Fibroblast of upper back skin (primary cell): ENCODE measurements around the gene NBEA.
"Not testable (repeated sequence)": the region's sequence is repeated elsewhere in the genome, so short reads cannot be mapped to it uniquely, and the experiment has no call there.

Source experiments
- DNase-seq: peaks from one replicate; pipeline ENCODE4 v3.0.0-alpha.2; 2013

The NBEA gene

DNA sequence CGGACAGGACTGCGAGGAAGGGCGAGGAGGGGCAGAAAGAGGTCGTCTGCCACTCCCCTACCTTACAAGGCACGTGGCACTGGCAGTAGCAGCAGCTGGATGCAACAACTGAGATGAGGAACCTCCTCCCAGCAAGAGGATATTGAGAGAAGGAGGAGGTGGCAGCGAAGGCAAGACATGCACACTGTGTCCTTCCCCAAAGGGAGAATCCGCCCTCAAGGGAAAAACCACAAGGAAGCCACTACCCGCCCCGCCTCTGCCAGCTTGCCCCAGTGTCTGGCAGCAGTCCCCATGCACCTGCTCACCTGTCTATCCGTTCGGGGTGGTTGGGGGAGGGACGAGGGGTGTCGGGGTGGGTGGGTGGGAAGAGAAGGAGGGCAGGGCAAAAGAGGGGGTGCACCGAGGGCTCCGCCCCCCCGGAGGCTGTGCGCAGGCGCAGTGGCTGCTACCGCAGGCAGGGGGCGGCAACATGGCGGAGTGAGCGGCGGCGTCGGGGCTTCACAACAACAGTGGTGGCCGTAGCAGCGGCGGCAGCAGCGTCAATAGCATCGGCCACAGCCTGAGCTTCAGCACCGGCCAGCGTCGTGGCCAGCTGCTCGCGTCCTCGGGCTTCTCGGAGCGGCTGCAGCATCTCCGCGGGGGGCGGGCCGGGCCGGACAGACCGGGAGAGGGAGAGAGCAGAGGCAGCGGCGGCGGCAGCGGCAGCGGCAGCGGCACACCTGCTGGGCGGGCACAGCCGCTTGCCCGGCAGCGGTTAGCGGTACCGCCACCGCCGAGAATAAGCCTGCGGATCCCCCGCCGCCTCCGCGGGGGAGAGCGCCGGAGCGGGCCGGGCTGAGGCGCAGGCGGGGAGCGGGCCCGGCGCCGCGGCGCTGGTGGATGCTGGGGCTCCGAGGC lies at the start of gene NBEA:
Gene NBEA, plus strand, starts transcription at position 436 of the 897 bp plus-strand sequence. CDS start 551 bp downstream, outside the sequence.
- peak; percentile 57 for DNase-seq

GRCh38 chr13:34894756-34895155 lies 47.3 kb upstream of the NBEA start:
- no peak for DNase-seq

- DNase-seq, result no peak
Observed at GRCh38 chr13:34897220-34897619, 44.9 kb upstream of the NBEA start.

DNA sequence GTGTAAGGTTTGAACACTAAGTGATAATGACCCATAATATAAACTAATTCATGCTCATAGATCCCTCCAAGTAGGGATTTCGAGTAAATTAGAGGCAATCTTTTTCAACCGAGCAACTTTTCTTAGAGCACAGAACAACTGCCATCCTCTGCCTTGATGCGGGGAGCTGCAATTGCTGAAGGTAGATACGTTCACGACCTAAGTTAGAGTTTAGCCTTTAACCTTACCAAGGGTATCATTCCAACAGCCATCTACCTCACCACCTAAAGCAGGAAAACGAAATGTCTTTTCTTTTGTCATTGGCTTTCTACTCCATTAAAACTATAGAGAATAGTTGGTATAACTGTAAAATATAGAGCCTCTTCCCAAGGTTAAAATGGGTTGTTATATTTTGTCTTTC lies 42.2 kb upstream of the NBEA start:
- no peak for DNase-seq

DNA sequence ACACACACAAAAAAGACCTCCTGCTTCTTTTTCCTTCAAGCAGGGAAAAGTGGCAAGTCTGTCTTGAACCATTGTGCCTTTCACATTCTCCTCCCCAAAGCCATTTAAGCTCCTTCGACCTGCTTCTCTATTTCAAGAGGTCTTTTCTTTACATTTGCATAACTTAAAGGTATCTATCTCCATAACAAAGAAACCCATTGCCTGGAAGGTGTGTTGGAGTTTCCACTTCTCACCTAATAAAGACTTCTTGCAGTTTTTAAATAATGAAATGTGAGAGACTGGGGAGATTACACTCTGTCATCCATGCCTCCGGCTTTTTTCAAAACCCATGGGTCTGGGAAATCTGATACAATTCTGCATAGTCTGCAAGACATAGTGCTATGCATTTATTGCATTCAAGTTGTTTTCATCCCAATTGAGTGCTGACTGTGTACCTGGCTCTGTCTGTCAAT lies 41.8 kb upstream of the NBEA start:
- DNase-seq, result no peak

- DNase-seq, result no peak
Observed at GRCh38 chr13:34901572-34901971, 40.5 kb upstream of the NBEA start.

- DNase-seq, result no peak
Observed at GRCh38 chr13:34911159-34911558, 30.9 kb upstream of the NBEA start.

DNA sequence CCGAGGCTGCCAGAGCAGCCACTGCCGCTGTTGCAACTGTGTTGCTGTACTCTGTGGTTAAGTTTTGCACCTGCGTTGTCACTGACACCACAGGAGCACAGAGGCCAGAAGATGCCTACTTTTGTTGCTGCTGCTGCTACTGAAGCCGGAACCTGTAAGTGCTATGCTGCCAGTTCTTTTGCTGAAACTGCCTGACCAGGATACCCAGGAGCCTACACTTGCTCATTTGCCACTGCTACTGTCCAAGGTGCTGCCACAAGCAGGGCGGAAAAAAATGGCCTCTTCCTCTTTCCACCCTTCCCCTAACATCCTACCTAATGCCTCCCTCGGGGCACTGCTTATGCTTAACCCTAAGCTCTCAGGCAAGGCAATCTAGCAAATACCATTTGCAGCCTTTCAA lies 29.0 kb upstream of the NBEA start:
- DNase-seq, result peak; percentile 7

- DNase-seq, result no peak
Observed at GRCh38 chr13:34914416-34914815, 27.7 kb upstream of the NBEA start.

GRCh38 chr13:34926508-34926907 lies 15.6 kb upstream of the NBEA start:
- peak; percentile 56 for DNase-seq

DNA sequence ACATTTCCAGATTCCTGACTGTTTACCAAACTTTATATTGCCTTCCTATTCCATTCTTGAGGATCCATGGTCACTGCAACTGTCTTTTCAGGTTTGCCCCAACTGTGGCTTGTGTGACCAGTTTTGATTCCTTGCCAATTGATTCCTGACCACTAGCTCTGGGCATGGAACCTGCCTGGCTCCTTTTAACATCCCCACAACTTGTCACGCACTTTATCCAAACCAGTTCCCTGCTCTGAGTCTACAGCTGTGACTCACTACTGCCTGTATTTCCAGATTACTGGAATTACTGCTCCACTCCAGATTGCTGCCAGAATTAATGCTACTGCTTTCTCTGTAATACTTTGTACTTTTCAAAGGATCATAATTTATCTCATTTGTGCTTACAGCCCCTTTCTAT lies 13.4 kb upstream of the NBEA start:
- not testable (repeated sequence) for DNase-seq

DNA sequence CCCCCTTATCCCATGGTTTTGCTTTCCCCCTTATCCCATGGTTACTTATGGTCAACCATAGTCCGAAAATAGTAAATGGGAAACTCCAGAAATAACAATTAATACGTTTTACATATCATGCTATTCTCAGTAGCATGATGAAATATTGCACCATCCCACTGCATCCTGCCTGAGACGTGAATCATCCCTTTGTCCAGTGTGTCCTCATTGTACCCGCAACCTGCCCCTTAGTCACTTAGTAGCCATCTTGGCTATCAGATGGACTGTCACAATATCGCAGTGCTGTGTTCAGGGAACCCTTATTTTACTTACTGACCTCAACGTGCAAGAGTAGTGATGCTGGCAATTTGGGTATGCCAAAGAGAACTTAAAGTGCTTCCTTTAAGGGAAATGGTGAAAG lies 10.5 kb upstream of the NBEA start:
- peak; percentile 19 for DNase-seq

GRCh38 chr13:34933349-34933748 lies 8.7 kb upstream of the NBEA start:
- DNase-seq, result no peak

GRCh38 chr13:34933786-34934185 lies 8.3 kb upstream of the NBEA start:
- DNase-seq, result no peak

DNA sequence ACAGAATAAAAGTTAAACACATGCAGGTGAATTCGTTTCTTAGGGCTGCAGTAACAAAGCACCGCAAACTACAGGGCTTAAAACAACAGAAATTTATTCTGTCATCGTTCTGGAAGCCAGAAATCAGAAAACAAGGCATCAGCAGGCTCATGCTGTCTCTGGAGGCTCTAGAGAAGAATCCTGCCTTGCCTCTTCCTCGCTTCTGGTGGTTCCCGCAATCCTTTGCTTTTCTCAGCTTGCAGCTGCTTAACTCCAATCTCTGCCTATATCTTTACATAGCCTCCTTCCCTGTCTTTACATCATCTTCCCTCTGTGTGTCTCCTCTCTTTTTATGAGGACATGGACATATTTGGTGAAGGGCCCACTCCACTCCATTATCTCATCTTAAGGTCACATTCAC lies 6.2 kb upstream of the NBEA start:
- DNase-seq, result no peak

DNA sequence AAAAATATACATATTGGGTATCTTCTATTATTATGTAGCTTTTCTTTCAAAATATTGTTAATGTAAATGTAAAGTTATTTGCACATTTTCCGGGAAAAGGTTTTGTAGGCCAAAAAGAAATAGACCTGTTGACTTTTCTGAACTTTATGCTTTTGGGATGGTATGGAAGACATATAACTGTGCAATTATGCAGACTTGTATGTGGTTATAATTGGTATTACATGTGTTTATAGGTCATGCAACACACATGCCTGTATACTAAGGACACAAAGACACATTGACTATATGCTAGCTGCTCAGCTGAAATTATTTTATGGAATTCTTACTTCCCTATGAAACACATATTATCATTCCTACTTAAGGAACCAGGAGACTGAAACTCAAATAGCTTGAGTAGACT lies 2.3 kb upstream of the NBEA start:
- no peak for DNase-seq

DNA sequence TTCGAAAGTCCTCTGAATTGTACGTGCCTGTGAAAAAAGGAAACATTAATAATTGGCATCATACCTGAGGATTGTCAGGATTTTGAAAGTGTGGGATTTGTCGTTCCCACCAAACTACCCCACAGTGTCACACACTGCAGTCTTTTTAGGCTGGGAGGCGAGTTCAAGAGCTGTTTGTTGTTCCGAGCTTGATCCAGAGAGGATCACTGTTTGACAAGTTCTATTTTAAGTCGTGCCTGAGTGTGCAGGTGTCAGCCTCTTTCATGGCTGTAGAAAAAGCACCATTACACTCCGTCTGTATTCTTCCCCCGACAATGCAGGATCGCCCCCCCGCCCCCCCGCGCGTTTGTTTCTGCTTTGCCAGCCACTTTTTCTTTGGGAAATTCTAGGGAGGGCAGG lies 635 bp upstream of the NBEA start:
- DNase-seq, result no peak

DNA sequence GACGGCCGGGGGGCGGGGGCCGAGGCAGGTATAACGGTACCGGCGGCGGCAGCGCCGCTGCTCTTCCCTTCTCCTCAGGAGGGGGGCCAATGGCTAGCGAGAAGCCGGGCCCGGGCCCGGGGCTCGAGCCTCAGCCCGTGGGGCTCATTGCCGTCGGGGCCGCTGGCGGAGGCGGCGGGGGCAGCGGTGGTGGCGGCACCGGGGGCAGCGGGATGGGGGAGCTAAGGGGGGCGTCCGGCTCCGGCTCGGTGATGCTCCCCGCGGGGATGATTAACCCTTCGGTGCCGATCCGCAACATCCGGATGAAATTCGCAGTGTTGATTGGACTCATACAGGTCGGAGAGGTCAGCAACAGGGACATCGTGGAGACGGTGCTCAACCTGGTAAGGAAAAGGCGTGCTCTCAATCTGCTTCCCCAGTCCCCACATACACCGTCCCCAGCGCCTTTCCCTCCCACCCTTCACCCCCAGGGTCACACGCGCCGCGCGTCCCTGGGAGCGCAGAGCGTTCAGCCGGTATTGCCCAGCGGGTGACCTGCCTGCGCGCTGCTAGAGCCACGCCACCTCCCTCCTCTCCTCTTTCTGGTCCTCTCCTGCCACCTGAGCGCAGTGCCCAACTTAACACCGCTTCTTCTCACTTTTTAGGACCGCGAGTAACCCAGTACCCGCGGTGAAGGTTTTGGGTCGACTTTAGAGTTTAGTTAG lies 814 bp downstream of the NBEA start:
- DNase-seq, result no peak

DNA sequence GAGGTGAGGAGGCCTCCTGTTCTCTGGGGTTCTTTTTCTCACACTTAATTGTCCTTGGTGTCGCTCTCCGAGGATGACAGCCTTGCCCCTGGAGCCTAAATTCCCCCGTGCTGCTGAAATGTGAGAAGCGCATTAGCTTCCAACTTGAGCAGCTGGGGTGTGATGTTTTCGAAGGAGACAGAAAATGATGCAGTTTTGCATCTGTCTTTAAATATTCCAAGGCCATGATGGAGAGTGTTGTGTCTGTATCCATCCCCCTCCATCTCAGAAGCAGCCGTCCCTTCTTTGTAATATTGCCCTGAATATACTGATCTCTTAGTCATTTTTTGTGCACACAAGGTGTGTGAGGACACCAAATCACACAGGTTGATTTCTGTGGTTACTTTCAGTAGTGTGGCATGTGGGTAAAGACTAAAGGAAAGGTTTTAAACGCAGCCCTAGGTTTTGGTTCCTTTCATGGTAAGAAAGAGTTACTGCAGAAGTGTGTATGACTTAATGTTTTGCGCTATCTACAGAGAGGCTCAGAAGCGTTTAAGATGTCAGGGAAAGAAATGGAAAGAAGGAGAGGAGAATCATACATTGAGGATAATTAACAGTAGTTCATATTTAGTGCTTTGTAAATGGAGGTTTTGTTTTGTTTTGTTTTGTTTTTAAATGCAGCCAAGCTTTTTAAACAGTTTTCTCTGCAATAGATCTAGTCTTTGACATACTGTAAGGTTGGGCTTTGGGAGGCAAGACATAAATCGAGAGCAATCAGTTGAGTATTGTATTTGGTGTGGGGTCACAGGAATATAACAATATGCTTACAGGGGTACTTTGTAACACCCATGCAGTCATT lies 1.6 kb downstream of the NBEA start:
- DNase-seq, result no peak

GRCh38 chr13:34944274-34944634 lies 2.2 kb downstream of the NBEA start:
- no peak for DNase-seq

- no peak for DNase-seq
Observed at GRCh38 chr13:34944751-34945150, 2.7 kb downstream of the NBEA start.

GRCh38 chr13:34951528-34951927 lies 9.5 kb downstream of the NBEA start:
- DNase-seq, result no peak

DNA sequence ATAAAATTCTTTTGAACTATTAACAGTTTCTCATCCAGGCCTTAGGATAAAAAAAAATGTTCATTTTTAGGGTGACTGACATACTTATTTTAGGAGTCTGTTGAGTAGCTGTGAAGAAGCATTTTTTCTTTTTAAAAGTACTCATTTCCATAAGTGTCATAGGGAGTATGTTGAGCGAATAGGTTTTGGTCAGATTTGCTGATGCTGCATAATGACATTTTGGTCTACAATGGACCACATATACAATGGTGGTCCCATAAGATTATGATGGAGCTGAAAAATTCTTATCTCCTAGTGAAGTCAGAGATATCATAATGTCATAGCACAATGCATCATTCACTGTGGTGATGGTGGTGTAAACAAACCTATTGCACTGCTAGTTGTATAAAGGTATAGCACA lies 17.4 kb downstream of the NBEA start:
- no peak for DNase-seq
